ENCODE measurements around the gene CD14. TPM values are rescaled to one million over a fixed set of nuclear protein-coding genes. Genes with fewer than 3 reads are reported as not detected.

CD14 gene
- total RNA-seq, 1 donor from 2014 or later = 0.16 TPM

- Histone ChIP-seq H3K36me3 (ENCODE audit: insufficient read depth, low read length) (no peaks in the 10 kb centered on the region), H4K20me1 (ENCODE audit: insufficient read depth, low read length) (no peaks in the 10 kb centered on the region), H3K27me3 (ENCODE audit: insufficient read depth, low read length) (no peaks in the 10 kb centered on the region), H3K27ac (ENCODE audit: low read depth, low read length) (no peak overlapping the region), H3K4me3 (ENCODE audit: insufficient read depth, low read depth, low read length) (no peak overlapping the region), H3K4me2 (ENCODE audit: low read length) (no peak overlapping the region), H2AFZ (ENCODE audit: low read depth, low read length) (no peak overlapping the region), H3K4me1 (ENCODE audit: insufficient read depth, low read length) (no peaks in the 10 kb centered on the region), H3K9ac (ENCODE audit: low read length) (no peak overlapping the region), H3K9me3 (ENCODE audit: insufficient read depth, low read depth, low read length) (peaks cover 3% of the 10 kb centered on the region), H3K79me2 (ENCODE audit: insufficient read depth, low read length) (no peaks in the 10 kb centered on the region)
- FAIRE-seq (no peak), DNase-seq (ENCODE audit: low read depth) (no peak)
- Mint-ChIP-seq H3K9me3 (ENCODE audit: unreplicated experiment) (peaks cover 2% of the 10 kb centered on the region), H3K4me3 (ENCODE audit: unreplicated experiment) (no peak overlapping the region), H3K36me3 (ENCODE audit: low read depth, unreplicated experiment) (no peaks in the 10 kb centered on the region), H3K4me1 (ENCODE audit: low read depth, unreplicated experiment) (peaks cover 10% of the 10 kb centered on the region), H3K27me3 (ENCODE audit: low read depth, unreplicated experiment) (no peaks in the 10 kb centered on the region), H3K27ac (ENCODE audit: unreplicated experiment) (no peak overlapping the region)
- TF ChIP-seq EZH2 (IDR thresholded peaks at IDR 0.05; ENCODE audit: insufficient read depth, low read length) (no peak), CTCF (IDR thresholded peaks at IDR 0.05; ENCODE audit: insufficient read depth, low read depth, low read length) (no peak)
Observed at GRCh38 chr5:140609126-140609525, 23.8 kb downstream of the CD14 start.

GRCh38 chr5:140608722-140609121 is 24.3 kb downstream of the CD14 start:
- H3K4me3 Mint-ChIP-seq (ENCODE audit: unreplicated experiment) = no peak overlapping the region
- H3K4me1 Mint-ChIP-seq (ENCODE audit: low read depth, unreplicated experiment) = peaks cover 10% of the 10 kb centered on the region
- Histone ChIP-seq H2AFZ (ENCODE audit: low read depth, low read length) (no peak overlapping the region), H3K4me1 (ENCODE audit: insufficient read depth, low read length) (no peaks in the 10 kb centered on the region), H3K27ac (ENCODE audit: low read depth, low read length) (no peak overlapping the region), H3K9ac (ENCODE audit: low read length) (no peak overlapping the region), H3K36me3 (ENCODE audit: insufficient read depth, low read length) (no peaks in the 10 kb centered on the region), H3K79me2 (ENCODE audit: insufficient read depth, low read length) (no peaks in the 10 kb centered on the region), H3K27me3 (ENCODE audit: insufficient read depth, low read length) (no peaks in the 10 kb centered on the region), H3K4me2 (ENCODE audit: low read length) (no peak overlapping the region), H3K9me3 (ENCODE audit: insufficient read depth, low read depth, low read length) (peaks cover 3% of the 10 kb centered on the region), H4K20me1 (ENCODE audit: insufficient read depth, low read length) (no peaks in the 10 kb centered on the region), H3K4me3 (ENCODE audit: insufficient read depth, low read depth, low read length) (no peak overlapping the region)
- DNase-seq (ENCODE audit: low read depth) (no peak), FAIRE-seq (no peak)
- no peak for TF ChIP-seq CTCF (IDR thresholded peaks at IDR 0.05; ENCODE audit: insufficient read depth, low read depth, low read length)
- no peak for TF ChIP-seq EZH2 (IDR thresholded peaks at IDR 0.05; ENCODE audit: insufficient read depth, low read length)
- no peak overlapping the region for H3K27ac Mint-ChIP-seq (ENCODE audit: unreplicated experiment)
- H3K9me3 Mint-ChIP-seq (ENCODE audit: unreplicated experiment) = peaks cover 2% of the 10 kb centered on the region
- no peaks in the 10 kb centered on the region for H3K27me3 Mint-ChIP-seq (ENCODE audit: low read depth, unreplicated experiment)
- H3K36me3 Mint-ChIP-seq (ENCODE audit: low read depth, unreplicated experiment) = no peaks in the 10 kb centered on the region

- no peak for FAIRE-seq
Observed at GRCh38 chr5:140607031-140607430, 25.9 kb downstream of the CD14 start.

More at GRCh38 chr5:140607031-140607430, 25.9 kb downstream of the CD14 start:
- Histone ChIP-seq H3K79me2 (ENCODE audit: insufficient read depth, low read length) (no peaks in the 10 kb centered on the region), H3K27me3 (ENCODE audit: insufficient read depth, low read length) (no peaks in the 10 kb centered on the region), H3K9me3 (ENCODE audit: insufficient read depth, low read depth, low read length) (peaks cover 3% of the 10 kb centered on the region), H2AFZ (ENCODE audit: low read depth, low read length) (no peak overlapping the region), H4K20me1 (ENCODE audit: insufficient read depth, low read length) (no peaks in the 10 kb centered on the region), H3K4me1 (ENCODE audit: insufficient read depth, low read length) (no peaks in the 10 kb centered on the region), H3K4me3 (ENCODE audit: insufficient read depth, low read depth, low read length) (no peak overlapping the region), H3K27ac (ENCODE audit: low read depth, low read length) (no peak overlapping the region), H3K36me3 (ENCODE audit: insufficient read depth, low read length) (no peaks in the 10 kb centered on the region), H3K4me2 (ENCODE audit: low read length) (no peak overlapping the region), H3K9ac (ENCODE audit: low read length) (no peak overlapping the region)
- peaks cover 9% of the 10 kb centered on the region for H3K4me1 Mint-ChIP-seq (ENCODE audit: low read depth, unreplicated experiment)
- no peaks in the 10 kb centered on the region for H3K27me3 Mint-ChIP-seq (ENCODE audit: low read depth, unreplicated experiment)
- no peaks in the 10 kb centered on the region for H3K36me3 Mint-ChIP-seq (ENCODE audit: low read depth, unreplicated experiment)
- no peak for DNase-seq (ENCODE audit: low read depth)
- TF ChIP-seq CTCF (IDR thresholded peaks at IDR 0.05; ENCODE audit: insufficient read depth, low read depth, low read length) (no peak), EZH2 (IDR thresholded peaks at IDR 0.05; ENCODE audit: insufficient read depth, low read length) (no peak)
- no peak overlapping the region for H3K27ac Mint-ChIP-seq (ENCODE audit: unreplicated experiment)
- no peak overlapping the region for H3K4me3 Mint-ChIP-seq (ENCODE audit: unreplicated experiment)
- H3K9me3 Mint-ChIP-seq (ENCODE audit: unreplicated experiment) = peaks cover 2% of the 10 kb centered on the region
